NK-92 treated with Interleukin-12 subunit alpha and Interleukin-12 subunit beta, amount 100 ng/mL, for 24 hours (cell line): ENCODE results near the gene TMEFF2.
"Not testable (repeated sequence)": the region's sequence is repeated elsewhere in the genome, so short reads cannot be mapped to it uniquely, and the experiment has no call there.

Experiments
- DNase-seq: peaks from one replicate; lab custom pipeline; 2025; lab: John Stamatoyannopoulos, UW

The TMEFF2 gene

GRCh38 chr2:191932286-191932685 is 262.4 kb downstream of the TMEFF2 start:
- DNase-seq = no peak

- DNase-seq = no peak
Observed at GRCh38 chr2:191931329-191931728, 263.4 kb downstream of the TMEFF2 start.

- no peak for DNase-seq
Observed at GRCh38 chr2:191930205-191930604, 264.5 kb downstream of the TMEFF2 start.

GRCh38 chr2:191929288-191929687 is 265.4 kb downstream of the TMEFF2 start:
- DNase-seq = no peak

- DNase-seq = no peak
Observed at GRCh38 chr2:191927991-191928390, 266.7 kb downstream of the TMEFF2 start.

GRCh38 chr2:191927319-191927867 is 267.3 kb downstream of the TMEFF2 start:
- DNase-seq = no peak

- no peak for DNase-seq
Observed at GRCh38 chr2:191926671-191927070, 268.1 kb downstream of the TMEFF2 start.

- DNase-seq = no peak
Observed at GRCh38 chr2:191923652-191923997, 271.1 kb downstream of the TMEFF2 start.

- no peak for DNase-seq
Observed at GRCh38 chr2:191922736-191923651, 271.7 kb downstream of the TMEFF2 start.

- DNase-seq = not testable (repeated sequence)
Observed at GRCh38 chr2:191921650-191922049, 273.1 kb downstream of the TMEFF2 start.

- no peak for DNase-seq
Observed at GRCh38 chr2:191920502-191920901, 274.2 kb downstream of the TMEFF2 start.

GRCh38 chr2:191917967-191918651 is 276.6 kb downstream of the TMEFF2 start:
- no peak for DNase-seq

GRCh38 chr2:191917430-191917881 is 277.3 kb downstream of the TMEFF2 start:
- no peak for DNase-seq

- no peak for DNase-seq
Observed at GRCh38 chr2:191916826-191917225, 277.9 kb downstream of the TMEFF2 start.

- no peak for DNase-seq
Observed at GRCh38 chr2:191915750-191916149, 279.0 kb downstream of the TMEFF2 start.

GRCh38 chr2:191913796-191914195 is 280.9 kb downstream of the TMEFF2 start:
- no peak for DNase-seq

GRCh38 chr2:191912764-191913163 is 282.0 kb downstream of the TMEFF2 start:
- no peak for DNase-seq

- DNase-seq = no peak
Observed at GRCh38 chr2:191910518-191910917, 284.2 kb downstream of the TMEFF2 start.

- DNase-seq = no peak
Observed at GRCh38 chr2:191908874-191909273, 285.9 kb downstream of the TMEFF2 start.

GRCh38 chr2:191907545-191907944 is 287.2 kb downstream of the TMEFF2 start:
- DNase-seq = no peak

- no peak for DNase-seq
Observed at GRCh38 chr2:191907091-191907490, 287.6 kb downstream of the TMEFF2 start.

- no peak for DNase-seq
Observed at GRCh38 chr2:191905336-191905735, 289.4 kb downstream of the TMEFF2 start.

- no peak for DNase-seq
Observed at GRCh38 chr2:191901031-191901430, 293.7 kb downstream of the TMEFF2 start.
